Activated B cell treated with CpG ODN at 0.5 μM for 24 hours (primary cell): ENCODE results near the gene TTC7B. TPM values are rescaled to one million over a fixed set of nuclear protein-coding genes. Genes with fewer than 3 reads are reported as not detected.

ENCODE experiments used
- ATAC-seq: fragments of 200-7000 bp; cut with Tn5 transposase; one replicate; pipeline ENCODE4 v1.10.0; 2021; ENCODE audit warnings: low read depth, mild to moderate bottlenecking, moderate library complexity
- CTCF ChIA-PET: fragments of 350-600 bp; sonication (Branson Sonifier 250); formaldehyde crosslinking; loops from one replicate; lab custom pipeline; 2021; ENCODE audit warnings: antibody characterized with exemption; lab: Charles Lee
- POLR2A ChIA-PET: fragments of 350-600 bp; sonication (Branson Sonifier 250); formaldehyde crosslinking; loops from one replicate; lab custom pipeline; 2021; ENCODE audit warnings: antibody characterized with exemption; lab: Charles Lee
- DNase-seq: peaks from one replicate; pipeline ENCODE4 v3.0.0; 2022
- H3K27ac Mint-ChIP-seq: one replicate; pipeline ENCODE4 v1.8.0; 2020; ENCODE audit warnings: mixed read lengths
- H3K27me3 Mint-ChIP-seq: one replicate; pipeline ENCODE4 v1.8.0; 2021; ENCODE audit warnings: mixed read lengths
- H3K36me3 Mint-ChIP-seq: one replicate; pipeline ENCODE4 v1.8.0; 2021; ENCODE audit warnings: low read depth, mixed read lengths
- H3K4me1 Mint-ChIP-seq: one replicate; pipeline ENCODE4 v1.8.0; 2021; ENCODE audit warnings: mixed read lengths
- H3K4me3 Mint-ChIP-seq: one replicate; pipeline ENCODE4 v1.8.0; 2020; ENCODE audit warnings: mild to moderate bottlenecking, mixed read lengths
- H3K9me3 Mint-ChIP-seq: one replicate; pipeline ENCODE4 v1.8.0; 2020; ENCODE audit warnings: mixed read lengths
- CTCF ChIP-seq: fragments of 200-600 bp; IDR thresholded peaks from one replicate; pipeline ENCODE4 v1.8.0; 2022; ENCODE audit warnings: antibody characterized with exemption, mild to moderate bottlenecking
- intact Hi-C: fragments of 100-400 bp; cut with micrococcal nuclease; formaldehyde crosslinking; loops from one replicate; pipeline ENCODE4 v1.15.1; 2024
- total RNA-seq: library from RNA; stranded (reverse); gene quantifications from 2 replicates; pipeline ENCODE4 v1.2.3, GENCODE V29; 2022

The TTC7B gene
- total RNA-seq, 1 donor from 2014 or later: 1.9 TPM

- Mint-ChIP-seq H3K4me1 (no peaks in the 10 kb centered on the region), H3K27ac (no peak overlapping the region), H3K36me3 (no peaks in the 10 kb centered on the region), H3K4me3 (no peak overlapping the region), H3K27me3 (no peaks in the 10 kb centered on the region), H3K9me3 (no peaks in the 10 kb centered on the region)
- no peak for TF ChIP-seq CTCF
- no peak for DNase-seq
- intact Hi-C loops: no loop called here
- ATAC-seq: no peak
- CTCF ChIA-PET: no interaction called here
- POLR2A ChIA-PET: no interaction called here
These were observed 257.9 kb downstream of the TTC7B start for GRCh38 chr14:90558041-90558982.

GRCh38 chr14:90557516-90557915 is 258.7 kb downstream of the TTC7B start:
- CTCF ChIA-PET: no interaction called here
- no peaks in the 10 kb centered on the region for H3K9me3 Mint-ChIP-seq

GRCh38 chr14:90556666-90557450 is 259.4 kb downstream of the TTC7B start:
- POLR2A ChIA-PET: no interaction called here
- ATAC-seq: no peak

More at GRCh38 chr14:90557516-90557915, 258.7 kb downstream of the TTC7B start:
- DNase-seq (no peak), ATAC-seq (no peak)
- Mint-ChIP-seq H3K27me3 (no peaks in the 10 kb centered on the region), H3K36me3 (no peaks in the 10 kb centered on the region), H3K4me3 (no peak overlapping the region), H3K4me1 (no peaks in the 10 kb centered on the region), H3K27ac (no peak overlapping the region)
- intact Hi-C loops: no loop called here
- POLR2A ChIA-PET: no interaction called here
- TF ChIP-seq CTCF: no peak

GRCh38 chr14:90556012-90556477 is 260.2 kb downstream of the TTC7B start:
- ChIA-PET POLR2A (no interaction called here), CTCF (no interaction called here)
- Mint-ChIP-seq H3K4me3 (no peak overlapping the region), H3K4me1 (no peaks in the 10 kb centered on the region), H3K27me3 (no peaks in the 10 kb centered on the region), H3K27ac (no peak overlapping the region), H3K36me3 (no peaks in the 10 kb centered on the region), H3K9me3 (no peaks in the 10 kb centered on the region)
- DNase-seq: no peak
- ATAC-seq: no peak
- TF ChIP-seq CTCF: no peak
- intact Hi-C loops: no loop called here

More at GRCh38 chr14:90556666-90557450, 259.4 kb downstream of the TTC7B start:
- H3K9me3 Mint-ChIP-seq: no peaks in the 10 kb centered on the region
- no peak for DNase-seq
- no peaks in the 10 kb centered on the region for H3K27me3 Mint-ChIP-seq
- no peaks in the 10 kb centered on the region for H3K4me1 Mint-ChIP-seq
- no peak overlapping the region for H3K4me3 Mint-ChIP-seq
- intact Hi-C loops: no loop called here
- no peak for TF ChIP-seq CTCF
- CTCF ChIA-PET: no interaction called here
- H3K27ac Mint-ChIP-seq: no peak overlapping the region
- H3K36me3 Mint-ChIP-seq: no peaks in the 10 kb centered on the region
